Measurements from ENCODE around the gene PGF.
"Not testable (repeated sequence)": the region's sequence is repeated elsewhere in the genome, so short reads cannot be mapped to it uniquely, and the experiment has no call there.

Gene PGF

DNA sequence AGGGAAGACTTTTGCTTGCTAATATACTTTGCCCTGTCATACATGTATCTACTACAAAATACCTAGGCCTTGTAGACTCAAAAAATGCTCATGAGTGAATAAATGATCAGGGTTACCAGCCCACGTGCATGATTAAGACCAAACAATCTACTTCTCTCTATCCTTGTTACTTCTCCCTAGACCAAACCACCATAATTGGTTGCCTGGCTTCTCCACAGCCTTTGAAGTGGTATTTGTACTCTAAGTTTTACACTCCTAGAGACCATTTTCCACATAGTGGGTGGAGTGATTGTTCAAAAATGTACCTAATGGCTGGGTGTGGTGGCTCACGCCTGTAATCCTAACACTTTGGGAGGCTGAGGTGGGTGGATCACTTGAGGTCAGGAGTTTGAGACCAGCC lies 18.2 kb downstream of the PGF start:
- no peaks in the 10 kb centered on the region for H3K9me3 ChIP-seq (ENCODE audit: low read depth, low read length)
- DNase-seq (ENCODE audit: low read depth, low spot score): no peak
- TF ChIP-seq FOXP2 (optimal IDR thresholded peaks at IDR 0.05; ENCODE audit: control extremely low read depth, extremely low read length, insufficient read depth): no peak
- no peak for TF ChIP-seq POLR2AphosphoS5 (IDR thresholded peaks at IDR 0.05; ENCODE audit: borderline replicate concordance, low read depth, low read length)
- no peak for TF ChIP-seq EZH2 (IDR thresholded peaks at IDR 0.05)
- H3K27ac ChIP-seq: no peak overlapping the region
- no peak overlapping the region for H3K9ac ChIP-seq (ENCODE audit: insufficient read length)
- H3K4me3 ChIP-seq: no peak overlapping the region
- H3K36me3 ChIP-seq (ENCODE audit: insufficient read depth, low read length): no peaks in the 10 kb centered on the region; the same call in 1 of the 2 replicates

DNA sequence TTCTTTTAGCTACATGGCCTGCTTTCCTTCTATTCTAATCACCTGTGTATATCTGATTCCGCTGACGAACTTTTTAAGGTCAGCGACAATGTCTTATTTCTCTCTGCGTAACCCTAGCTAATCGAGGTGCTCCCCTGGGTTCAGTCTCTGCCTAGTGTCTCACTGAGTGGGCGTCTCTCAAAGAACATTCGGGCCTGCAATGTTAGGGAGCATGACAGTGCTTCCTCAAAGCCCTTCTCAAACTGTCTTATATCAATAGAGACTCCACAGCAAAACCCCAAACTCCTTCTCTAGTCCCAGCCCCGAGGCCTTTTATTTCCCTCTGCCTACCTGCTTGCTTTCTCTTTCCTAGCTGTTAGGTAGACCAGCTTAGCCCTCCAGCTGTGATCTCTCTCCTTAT lies 18.7 kb downstream of the PGF start:
- H3K27ac ChIP-seq: no peak overlapping the region
- H3K4me3 ChIP-seq: no peak overlapping the region
- H3K9me3 ChIP-seq (ENCODE audit: low read depth, low read length): no peaks in the 10 kb centered on the region
- H3K36me3 ChIP-seq (ENCODE audit: insufficient read depth, low read length): no peaks in the 10 kb centered on the region
- no peak overlapping the region for H3K9ac ChIP-seq (ENCODE audit: insufficient read length)
- TF ChIP-seq POLR2AphosphoS5 (IDR thresholded peaks at IDR 0.05; ENCODE audit: borderline replicate concordance, low read depth, low read length) (no peak), FOXP2 (optimal IDR thresholded peaks at IDR 0.05; ENCODE audit: control extremely low read depth, extremely low read length, insufficient read depth) (no peak), EZH2 (IDR thresholded peaks at IDR 0.05) (no peak)
- no peak for DNase-seq (ENCODE audit: low read depth, low spot score)

DNA sequence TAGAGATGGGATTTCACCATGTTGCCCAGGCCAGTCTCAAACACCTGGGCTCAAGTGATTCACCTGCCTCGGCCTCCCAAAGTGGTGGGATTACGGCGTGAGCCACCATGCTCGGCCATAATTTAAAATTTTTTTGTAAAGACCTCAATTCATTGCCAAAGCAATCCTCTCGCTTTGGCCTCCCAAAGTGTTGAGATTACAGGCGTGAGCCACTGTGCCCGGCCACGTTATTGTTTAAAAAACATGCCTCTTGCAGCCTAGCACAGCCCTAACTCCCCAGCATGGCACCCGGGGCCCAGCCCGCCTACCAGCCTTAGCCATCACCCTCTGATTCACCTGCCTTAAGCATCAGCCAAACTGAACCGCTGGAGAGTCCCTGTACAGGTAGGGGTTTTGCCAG lies 19.2 kb downstream of the PGF start:
- no peak overlapping the region for H3K27ac ChIP-seq
- no peaks in the 10 kb centered on the region for H3K36me3 ChIP-seq (ENCODE audit: insufficient read depth, low read length)
- TF ChIP-seq POLR2AphosphoS5 (IDR thresholded peaks at IDR 0.05; ENCODE audit: borderline replicate concordance, low read depth, low read length): no peak
- TF ChIP-seq FOXP2 (optimal IDR thresholded peaks at IDR 0.05; ENCODE audit: control extremely low read depth, extremely low read length, insufficient read depth): no peak
- H3K9me3 ChIP-seq (ENCODE audit: low read depth, low read length): no peaks in the 10 kb centered on the region
- no peak overlapping the region for H3K9ac ChIP-seq (ENCODE audit: insufficient read length)
- DNase-seq (ENCODE audit: low read depth, low spot score): no peak
- no peak overlapping the region for H3K4me3 ChIP-seq

DNA sequence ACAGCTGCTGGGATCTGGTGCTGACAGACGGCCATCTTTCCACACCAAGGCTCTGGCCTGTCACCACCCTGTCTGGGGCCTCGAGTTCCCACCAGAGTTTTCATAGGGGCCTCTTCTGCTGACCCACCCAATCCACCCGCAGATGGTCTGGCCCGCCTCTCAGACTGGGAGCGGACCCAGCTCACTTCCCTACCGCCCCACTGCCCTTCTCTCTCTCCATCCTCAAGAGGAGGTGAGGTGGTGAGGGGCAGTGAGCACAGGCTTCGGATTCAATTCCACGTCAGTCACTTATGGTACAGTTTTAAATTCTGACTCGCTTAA lies 20.1 kb downstream of the PGF start:
- Histone ChIP-seq H3K36me3 (ENCODE audit: insufficient read depth, low read length) (no peaks in the 10 kb centered on the region), H3K27ac (no peak overlapping the region), H3K4me3 (no peak overlapping the region), H3K9ac (ENCODE audit: insufficient read length) (no peak overlapping the region), H3K9me3 (ENCODE audit: low read depth, low read length) (no peaks in the 10 kb centered on the region)
- no peak for DNase-seq (ENCODE audit: low read depth, low spot score)
- no peak for TF ChIP-seq POLR2AphosphoS5 (IDR thresholded peaks at IDR 0.05; ENCODE audit: borderline replicate concordance, low read depth, low read length)
- TF ChIP-seq FOXP2 (optimal IDR thresholded peaks at IDR 0.05; ENCODE audit: control extremely low read depth, extremely low read length, insufficient read depth): no peak
- no peak for TF ChIP-seq EZH2 (IDR thresholded peaks at IDR 0.05)

DNA sequence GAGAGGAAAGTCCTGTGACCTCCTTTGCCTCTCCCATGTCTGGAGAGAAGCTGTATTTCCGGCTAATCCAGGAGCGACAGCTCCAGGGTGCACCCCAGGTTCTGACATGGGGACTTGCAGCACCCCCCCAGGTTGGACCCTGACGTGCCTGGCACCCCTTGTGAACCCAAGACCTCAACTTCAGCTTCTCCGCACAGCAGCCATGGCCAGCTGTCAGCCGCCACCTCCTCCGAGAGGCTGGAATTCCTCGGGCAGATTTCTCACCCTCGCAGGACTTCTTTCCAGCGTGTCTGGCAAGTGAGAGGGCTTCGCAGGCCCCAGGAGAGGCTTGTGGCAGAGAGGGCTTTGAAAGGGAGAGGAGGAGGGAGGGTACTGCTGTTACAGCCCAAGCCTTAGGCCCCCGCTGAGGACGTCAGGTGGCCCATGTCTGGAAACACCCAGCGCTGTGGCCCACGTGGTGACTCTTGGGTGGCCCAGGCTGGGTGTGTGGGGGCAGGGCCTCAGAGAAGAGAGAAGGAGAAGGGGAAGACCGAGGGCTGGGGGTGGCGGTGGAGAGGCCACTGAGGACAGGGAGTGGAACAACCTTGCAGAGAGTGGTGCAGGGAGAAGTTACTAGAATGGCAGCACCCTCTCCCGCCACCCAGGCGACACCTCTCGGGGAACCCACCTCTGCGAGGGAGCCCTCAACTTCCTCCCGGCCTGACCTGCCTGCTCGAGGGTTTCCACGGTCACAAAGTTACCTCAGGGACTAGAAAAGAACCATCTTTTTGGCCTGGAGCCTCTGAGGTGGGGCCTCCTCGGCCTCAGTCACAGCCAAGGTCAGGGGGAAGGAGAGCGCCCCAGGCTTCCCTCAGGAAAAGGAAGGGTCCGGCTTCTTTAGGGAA lies 20.7 kb downstream of the PGF start:
- TF ChIP-seq FOXP2 (optimal IDR thresholded peaks at IDR 0.05; ENCODE audit: control extremely low read depth, extremely low read length, insufficient read depth) (no peak), POLR2AphosphoS5 (IDR thresholded peaks at IDR 0.05; ENCODE audit: borderline replicate concordance, low read depth, low read length) (no peak), EZH2 (IDR thresholded peaks at IDR 0.05) (no peak)
- H3K4me3 ChIP-seq: no peak overlapping the region
- no peak overlapping the region for H3K27ac ChIP-seq
- no peaks in the 10 kb centered on the region for H3K9me3 ChIP-seq (ENCODE audit: low read depth, low read length)
- DNase-seq (ENCODE audit: low read depth, low spot score): no peak
- no peak overlapping the region for H3K9ac ChIP-seq (ENCODE audit: insufficient read length)
- no peaks in the 10 kb centered on the region for H3K36me3 ChIP-seq (ENCODE audit: insufficient read depth, low read length)

DNA sequence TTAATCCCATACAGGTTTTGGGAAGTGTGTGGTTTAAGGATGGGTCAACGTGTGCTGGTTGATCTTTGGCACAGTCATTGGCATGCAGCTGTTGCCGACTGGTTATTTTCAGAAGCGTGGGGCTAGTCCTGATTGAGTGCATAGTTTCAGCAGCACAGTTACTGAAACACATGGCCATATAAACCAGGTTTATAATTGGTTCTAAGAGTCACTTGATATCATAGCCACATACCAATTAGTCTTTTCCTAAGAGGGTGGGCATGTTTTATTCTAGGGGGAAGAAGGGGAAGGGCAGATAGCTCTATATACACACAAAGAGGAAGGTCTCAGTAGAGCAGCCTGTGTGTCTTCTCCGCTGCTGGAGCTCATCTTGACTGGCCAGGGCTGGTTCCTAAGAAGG lies 21.4 kb downstream of the PGF start:
- no peak for DNase-seq (ENCODE audit: low read depth, low spot score)
- no peak overlapping the region for H3K4me3 ChIP-seq
- H3K9me3 ChIP-seq (ENCODE audit: low read depth, low read length): no peaks in the 10 kb centered on the region
- H3K36me3 ChIP-seq (ENCODE audit: insufficient read depth, low read length): no peaks in the 10 kb centered on the region
- no peak overlapping the region for H3K27ac ChIP-seq
- TF ChIP-seq POLR2AphosphoS5 (IDR thresholded peaks at IDR 0.05; ENCODE audit: borderline replicate concordance, low read depth, low read length) (no peak), EZH2 (IDR thresholded peaks at IDR 0.05) (no peak), FOXP2 (optimal IDR thresholded peaks at IDR 0.05; ENCODE audit: control extremely low read depth, extremely low read length, insufficient read depth) (no peak)
- H3K9ac ChIP-seq (ENCODE audit: insufficient read length): no peak overlapping the region

DNA sequence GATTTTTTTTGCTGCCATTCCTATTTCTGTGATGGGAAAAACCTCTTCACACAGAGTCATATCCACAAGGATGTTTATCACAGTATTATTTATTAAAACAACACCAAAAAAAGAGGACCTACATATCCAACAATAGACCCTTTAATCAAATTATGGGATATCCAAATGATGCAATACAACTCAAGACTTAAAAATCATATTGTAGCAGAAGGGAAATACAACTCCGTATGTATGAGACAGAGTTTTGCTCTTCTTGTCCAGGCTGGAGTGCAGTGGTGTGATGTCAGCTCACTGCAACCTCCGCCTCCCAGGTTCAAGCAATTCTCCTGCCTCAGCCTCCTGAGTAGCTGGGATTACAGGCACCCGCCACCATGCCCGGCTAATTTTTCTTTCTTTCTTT lies 22.5 kb downstream of the PGF start:
- peak overlapping the region; percentile 28 for H3K9ac ChIP-seq (ENCODE audit: insufficient read length)
- 0 out of 2 replicates have a peak overlapping the region, but pooled peaks have one; percentile 8 for H3K4me3 ChIP-seq
- not testable (repeated sequence) for DNase-seq (ENCODE audit: low read depth, low spot score)

DNA sequence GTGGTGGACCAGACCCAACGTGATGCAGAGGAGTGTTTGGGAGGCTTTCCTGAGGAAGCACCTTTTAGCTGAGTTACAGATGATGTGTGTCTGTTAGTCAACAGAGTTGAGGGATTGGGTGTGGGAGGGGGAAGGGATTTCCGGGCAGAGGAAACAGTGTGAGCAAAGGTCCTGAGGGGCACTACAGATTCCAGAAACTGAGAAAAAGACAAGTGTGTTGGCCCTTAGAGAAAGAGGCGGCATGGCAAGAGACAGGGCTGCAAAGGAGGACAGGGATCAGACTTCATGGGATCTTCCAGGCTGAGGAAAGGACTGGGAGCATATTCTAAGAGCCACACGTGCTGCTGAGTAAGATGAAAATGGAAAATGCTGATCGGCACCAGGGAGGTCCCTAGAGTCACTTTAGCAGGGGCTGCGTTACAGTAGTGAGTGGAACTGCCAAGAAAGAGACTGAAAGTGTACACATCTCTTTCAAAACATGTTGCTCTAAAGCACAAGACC lies 22.9 kb downstream of the PGF start:
- H3K9me3 ChIP-seq (ENCODE audit: low read depth, low read length): no peaks in the 10 kb centered on the region
- no peak for TF ChIP-seq POLR2AphosphoS5 (IDR thresholded peaks at IDR 0.05; ENCODE audit: borderline replicate concordance, low read depth, low read length)
- TF ChIP-seq EZH2 (IDR thresholded peaks at IDR 0.05): no peak
- no peak for TF ChIP-seq FOXP2 (optimal IDR thresholded peaks at IDR 0.05; ENCODE audit: control extremely low read depth, extremely low read length, insufficient read depth)
- no peak for DNase-seq (ENCODE audit: low read depth, low spot score)
- H3K4me3 ChIP-seq: 0 out of 2 replicates have a peak overlapping the region, but pooled peaks have one; percentile 8
- peak overlapping the region; percentile 28 for H3K9ac ChIP-seq (ENCODE audit: insufficient read length)
- H3K27ac ChIP-seq: peak overlapping the region; percentile 49; the same call in 1 of the 2 replicates
- H3K36me3 ChIP-seq (ENCODE audit: insufficient read depth, low read length): no peaks in the 10 kb centered on the region

More for the DNA sequence above, 22.5 kb downstream of the PGF start:
- not testable (repeated sequence) for H3K36me3 ChIP-seq (ENCODE audit: insufficient read depth, low read length); H3K9me3 ChIP-seq (ENCODE audit: low read depth, low read length)
- H3K27ac ChIP-seq: peak overlapping the region; percentile 49; the same call in 1 of the 2 replicates

DNA sequence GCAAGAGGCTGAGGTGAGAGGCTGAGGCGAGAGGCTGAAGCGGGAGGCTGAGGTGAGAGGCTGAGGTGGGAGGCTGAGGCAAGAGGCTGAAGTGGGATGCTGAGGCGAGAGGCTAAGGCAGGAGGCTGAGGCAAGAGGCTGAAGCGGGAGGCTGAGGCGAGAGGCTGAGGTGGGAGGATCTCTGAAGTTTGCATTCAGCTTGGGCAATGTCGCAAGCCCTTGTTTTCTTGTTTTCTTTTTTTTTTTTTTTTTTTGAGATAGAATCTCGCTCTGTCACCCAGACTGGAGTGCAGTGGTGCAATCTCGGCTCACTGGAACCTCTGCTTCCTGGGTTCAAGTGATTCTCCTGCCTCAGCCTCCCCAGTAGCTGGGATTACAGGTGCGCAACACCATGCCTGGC lies 23.7 kb downstream of the PGF start:
- H3K36me3 ChIP-seq (ENCODE audit: insufficient read depth, low read length); DNase-seq (ENCODE audit: low read depth, low spot score); H3K9ac ChIP-seq (ENCODE audit: insufficient read length); H3K27ac ChIP-seq; H3K9me3 ChIP-seq (ENCODE audit: low read depth, low read length); H3K4me3 ChIP-seq: not testable (repeated sequence)

Measured in SK-N-MC (cell line).